HG02973 (cell line): ENCODE results near the gene BRPF1.

ENCODE experiments used
- ATAC-seq: cut with Tn5 transposase; IDR thresholded peaks from one replicate; pipeline ENCODE4 v1.9.1; 2021; ENCODE audit warnings: moderate library complexity; ENCODE audit not compliant: unreplicated experiment

Gene BRPF1, protein sequence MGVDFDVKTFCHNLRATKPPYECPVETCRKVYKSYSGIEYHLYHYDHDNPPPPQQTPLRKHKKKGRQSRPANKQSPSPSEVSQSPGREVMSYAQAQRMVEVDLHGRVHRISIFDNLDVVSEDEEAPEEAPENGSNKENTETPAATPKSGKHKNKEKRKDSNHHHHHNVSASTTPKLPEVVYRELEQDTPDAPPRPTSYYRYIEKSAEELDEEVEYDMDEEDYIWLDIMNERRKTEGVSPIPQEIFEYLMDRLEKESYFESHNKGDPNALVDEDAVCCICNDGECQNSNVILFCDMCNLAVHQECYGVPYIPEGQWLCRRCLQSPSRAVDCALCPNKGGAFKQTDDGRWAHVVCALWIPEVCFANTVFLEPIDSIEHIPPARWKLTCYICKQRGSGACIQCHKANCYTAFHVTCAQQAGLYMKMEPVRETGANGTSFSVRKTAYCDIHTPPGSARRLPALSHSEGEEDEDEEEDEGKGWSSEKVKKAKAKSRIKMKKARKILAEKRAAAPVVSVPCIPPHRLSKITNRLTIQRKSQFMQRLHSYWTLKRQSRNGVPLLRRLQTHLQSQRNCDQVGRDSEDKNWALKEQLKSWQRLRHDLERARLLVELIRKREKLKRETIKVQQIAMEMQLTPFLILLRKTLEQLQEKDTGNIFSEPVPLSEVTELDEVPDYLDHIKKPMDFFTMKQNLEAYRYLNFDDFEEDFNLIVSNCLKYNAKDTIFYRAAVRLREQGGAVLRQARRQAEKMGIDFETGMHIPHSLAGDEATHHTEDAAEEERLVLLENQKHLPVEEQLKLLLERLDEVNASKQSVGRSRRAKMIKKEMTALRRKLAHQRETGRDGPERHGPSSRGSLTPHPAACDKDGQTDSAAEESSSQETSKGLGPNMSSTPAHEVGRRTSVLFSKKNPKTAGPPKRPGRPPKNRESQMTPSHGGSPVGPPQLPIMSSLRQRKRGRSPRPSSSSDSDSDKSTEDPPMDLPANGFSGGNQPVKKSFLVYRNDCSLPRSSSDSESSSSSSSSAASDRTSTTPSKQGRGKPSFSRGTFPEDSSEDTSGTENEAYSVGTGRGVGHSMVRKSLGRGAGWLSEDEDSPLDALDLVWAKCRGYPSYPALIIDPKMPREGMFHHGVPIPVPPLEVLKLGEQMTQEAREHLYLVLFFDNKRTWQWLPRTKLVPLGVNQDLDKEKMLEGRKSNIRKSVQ (N-terminal part only)

GRCh38 chr3:9731206-9732079, at the start of gene BRPF1:
BRPF1 (plus strand) TSS chr3:9731735; CDS start chr3:9734141, 2,406 bp downstream.
- peak; percentile 92 for ATAC-seq

GRCh38 chr3:9682096-9682495, 49.4 kb upstream of the BRPF1 start:
- ATAC-seq = no peak

GRCh38 chr3:9683426-9683825, 48.1 kb upstream of the BRPF1 start:
- no peak for ATAC-seq

GRCh38 chr3:9685216-9686049, 46.1 kb upstream of the BRPF1 start:
- ATAC-seq = no peak

GRCh38 chr3:9686050-9686550, 45.4 kb upstream of the BRPF1 start:
- ATAC-seq = no peak

DNA sequence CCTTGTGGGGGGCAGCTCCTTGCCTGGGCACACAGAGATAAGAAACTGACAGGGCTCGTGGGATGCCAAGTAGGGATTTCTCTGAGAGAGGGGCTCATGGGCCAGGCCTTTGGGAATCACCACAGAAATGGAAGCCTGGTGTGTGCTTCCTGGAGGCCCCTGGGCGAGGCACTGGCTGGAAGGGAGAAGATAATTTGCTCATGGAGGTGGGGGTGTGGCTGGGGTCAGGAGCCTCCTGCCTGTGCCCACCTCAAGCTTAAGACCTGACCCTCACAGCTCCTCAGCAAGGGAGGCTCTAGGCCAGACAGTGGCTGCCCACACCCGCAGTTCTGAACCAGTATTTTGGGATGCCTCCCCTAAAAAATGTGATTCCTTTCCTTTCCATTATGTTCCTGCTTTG, 44.8 kb upstream of the BRPF1 start:
- ATAC-seq = no peak

DNA sequence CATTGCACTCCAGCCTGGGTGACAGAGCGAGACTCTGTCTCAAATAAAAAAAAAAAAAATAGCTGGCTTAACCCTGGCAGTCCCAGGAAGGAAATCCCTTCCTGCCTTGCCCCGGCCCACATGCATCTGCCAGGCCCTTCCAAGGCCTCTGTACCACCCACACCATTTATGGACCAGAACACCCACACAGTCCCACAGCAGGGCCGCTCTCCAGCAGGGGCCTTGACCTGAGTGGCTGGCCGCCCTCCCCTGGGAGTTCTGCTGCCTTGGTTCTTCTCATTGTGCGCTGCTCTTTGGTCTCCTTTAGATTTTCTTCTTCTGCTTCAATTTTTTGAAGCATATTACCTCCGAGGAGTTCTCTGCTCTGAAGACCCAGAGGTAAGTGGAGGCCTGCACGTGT, 44.0 kb upstream of the BRPF1 start:
- no peak for ATAC-seq

- no peak for ATAC-seq
Observed at GRCh38 chr3:9688961-9689360, 42.6 kb upstream of the BRPF1 start.

DNA sequence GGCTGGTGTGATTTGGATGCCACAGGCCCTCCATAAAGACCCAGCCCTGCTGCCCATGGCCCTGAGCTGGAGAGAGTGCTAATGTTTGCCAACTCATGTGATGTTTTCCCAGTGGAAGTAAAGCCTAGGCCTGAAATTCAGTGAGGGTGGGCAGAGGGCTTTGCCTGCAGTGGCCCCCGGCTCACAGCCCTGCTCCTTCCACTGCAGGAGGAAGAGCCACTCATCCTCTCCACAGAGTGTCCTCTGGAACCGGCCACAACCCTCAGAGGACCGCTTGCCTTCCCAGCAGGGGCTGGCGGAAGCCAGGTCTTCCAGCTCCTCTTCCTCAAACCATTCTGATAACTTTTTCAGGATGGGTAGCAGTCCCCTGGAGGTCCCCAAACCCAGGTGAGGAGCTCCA, 41.8 kb upstream of the BRPF1 start:
- ATAC-seq = no peak

DNA sequence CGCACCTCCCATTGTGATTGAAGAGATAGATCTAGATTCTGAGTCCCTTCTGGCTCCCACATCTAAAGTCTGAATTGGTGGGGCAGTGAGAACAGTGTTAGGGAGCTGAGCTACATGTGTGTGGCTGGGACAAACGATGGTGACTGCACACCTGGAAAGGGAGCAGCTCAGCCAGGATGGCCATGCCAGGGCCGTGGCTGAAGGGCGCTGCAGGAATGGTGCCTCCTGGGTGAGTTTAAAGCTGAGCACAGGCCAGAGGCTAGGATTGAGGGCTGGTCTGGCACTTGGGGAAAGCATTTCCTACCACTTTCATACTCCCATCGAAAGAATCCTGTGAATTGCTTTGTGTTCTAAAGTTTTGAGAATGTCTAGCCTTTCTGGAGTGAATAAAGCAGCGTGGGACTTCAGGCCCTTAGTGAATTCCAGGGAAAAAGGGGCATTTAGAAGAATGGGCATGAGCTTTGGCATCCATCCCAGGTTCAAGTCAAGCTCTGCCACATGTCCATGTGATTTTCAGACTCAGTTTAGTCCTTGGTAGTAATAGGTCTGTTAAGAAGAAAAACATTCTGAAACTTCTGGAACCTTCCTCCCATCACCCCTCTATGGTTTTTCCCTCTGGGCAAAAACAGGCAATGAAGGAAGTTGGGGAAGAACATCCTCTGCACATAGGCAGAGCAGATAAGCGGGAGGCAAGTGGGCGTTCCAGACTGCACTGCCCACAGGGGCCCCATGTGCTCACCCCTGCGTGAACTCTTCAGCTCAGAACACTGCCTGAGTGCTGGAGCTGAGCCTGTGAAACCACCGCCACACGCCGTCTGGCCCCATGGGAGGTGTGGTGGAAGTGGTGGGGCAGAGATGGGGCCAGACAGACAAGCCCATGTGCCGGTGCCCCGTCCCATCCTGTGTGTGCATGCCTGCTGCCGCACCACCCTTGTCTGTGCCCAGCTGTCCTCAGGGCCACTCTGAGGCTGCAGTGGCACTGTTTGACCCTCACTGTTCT, 40.8 kb upstream of the BRPF1 start:
- peak; percentile 93 for ATAC-seq

- ATAC-seq = no peak
Observed at GRCh38 chr3:9691636-9692035, 39.9 kb upstream of the BRPF1 start.

DNA sequence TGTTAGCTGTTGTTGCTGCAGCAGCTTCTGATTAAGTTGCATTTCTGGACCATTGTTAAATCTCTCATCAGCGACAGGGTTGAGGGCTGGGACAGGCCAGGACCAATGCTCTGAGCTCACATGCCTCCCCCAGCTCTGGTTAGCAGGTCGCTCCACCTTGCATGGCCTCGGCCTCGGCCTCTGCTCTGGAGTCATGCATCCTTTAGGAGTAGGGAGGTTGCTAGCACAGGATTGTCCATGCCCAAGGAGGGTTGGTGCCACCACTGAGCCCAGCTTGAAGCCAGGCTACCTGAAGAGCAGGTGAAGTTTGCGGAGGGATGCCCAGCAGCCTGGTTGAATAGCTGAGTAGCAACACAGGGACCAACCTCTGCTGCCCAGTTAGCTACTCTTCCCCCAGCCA, 39.1 kb upstream of the BRPF1 start:
- no peak for ATAC-seq

GRCh38 chr3:9695345-9695744, 36.2 kb upstream of the BRPF1 start:
- ATAC-seq = no peak

DNA sequence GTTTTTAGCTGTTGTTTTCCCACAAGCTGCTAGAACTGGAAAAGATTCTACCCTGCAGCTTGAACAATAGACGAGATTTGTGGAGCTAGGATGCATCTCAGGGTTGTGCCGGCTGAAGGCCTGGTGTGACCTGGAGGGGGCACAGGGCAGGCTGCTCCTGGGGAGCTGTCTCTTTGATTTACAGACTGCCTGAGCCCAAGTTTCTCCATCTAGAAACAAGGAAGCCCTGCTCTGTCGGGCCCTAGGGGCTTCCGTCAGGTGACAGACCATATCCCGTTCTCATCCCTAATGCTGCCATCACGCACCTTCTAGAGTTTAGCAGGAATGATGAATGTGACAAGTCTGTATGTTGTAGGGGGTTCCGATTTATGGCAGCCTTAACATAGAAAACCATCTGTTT, 35.8 kb upstream of the BRPF1 start:
- ATAC-seq = no peak

DNA sequence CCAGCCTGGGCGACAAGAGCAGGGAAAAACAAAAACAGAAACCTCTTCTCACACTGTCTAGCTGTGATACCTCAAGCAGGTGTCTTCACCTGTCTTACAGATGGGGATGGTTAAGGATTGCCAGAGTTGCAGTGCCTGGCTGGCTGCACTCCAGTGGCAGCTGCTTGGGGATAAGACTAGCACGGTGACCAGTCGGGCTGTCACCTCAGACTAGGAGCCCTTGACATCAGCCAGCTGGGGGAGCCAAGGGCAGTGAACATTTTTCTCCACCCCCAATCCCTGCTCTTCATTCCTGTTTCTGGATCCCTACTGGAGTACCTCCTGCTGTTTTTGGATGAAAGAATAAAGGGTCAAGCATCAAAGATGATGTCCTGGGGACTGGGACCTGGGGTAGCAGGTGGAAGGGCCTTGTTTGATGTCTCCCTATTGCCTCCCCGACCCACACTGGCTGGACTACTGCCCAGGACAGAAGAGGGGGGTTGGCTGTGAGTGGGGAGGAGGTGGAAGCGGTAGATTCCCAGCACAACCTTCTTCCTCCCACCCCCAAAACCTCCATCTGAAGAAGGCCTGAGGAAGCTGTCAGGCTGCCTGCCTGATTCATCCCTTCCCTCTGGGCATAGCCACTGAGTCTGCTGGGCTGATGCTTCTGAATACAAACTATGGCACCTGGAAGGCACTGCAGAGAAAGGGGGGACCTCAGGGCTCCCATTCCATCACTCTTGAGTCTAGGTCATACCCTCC, 34.9 kb upstream of the BRPF1 start:
- ATAC-seq = no peak

DNA sequence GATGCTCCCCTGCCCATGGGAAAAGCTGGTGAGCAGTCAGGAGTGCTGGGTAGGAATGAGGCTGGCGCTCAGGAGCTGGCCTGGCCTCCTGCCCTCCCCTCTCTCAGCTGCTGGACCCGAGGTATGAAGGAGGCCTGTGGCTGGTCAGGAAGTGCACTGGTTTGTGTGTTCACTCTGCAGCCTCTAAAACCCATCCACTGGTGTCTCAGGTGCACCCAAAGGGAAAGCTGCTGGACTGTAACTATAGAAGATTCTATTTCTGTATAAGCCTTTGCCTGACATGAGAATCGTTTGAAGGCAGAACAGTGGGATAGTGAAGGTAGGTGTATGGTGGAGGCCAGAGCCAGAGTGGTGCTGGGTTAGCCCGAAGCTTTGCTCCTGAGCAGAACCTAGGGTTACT, 33.6 kb upstream of the BRPF1 start:
- ATAC-seq = no peak

- ATAC-seq = no peak
Observed at GRCh38 chr3:9698293-9698692, 33.2 kb upstream of the BRPF1 start.
